Transverse colon (tissue), 4 donors: ENCODE data around the gene APOF. TPM values are rescaled to one million over a fixed set of nuclear protein-coding genes. Genes with fewer than 3 reads are reported as not detected.

Experiments
- DNase-seq: peaks from one replicate; pipeline ENCODE4 v3.0.0-alpha.2; 2019
- H3K27ac ChIP-seq, 4 donors: fragments of 200-600 bp; sonication (generic); 2 replicates each; pipeline ENCODE4 v1.5.1; 2016 to 2018; ENCODE audit warnings: inconsistent platforms in 4 of 4
- H3K27me3 ChIP-seq: fragments of 200-600 bp; sonication (generic); 2 replicates; pipeline ENCODE4 v1.5.1; 2017; ENCODE audit warnings: inconsistent platforms
- H3K36me3 ChIP-seq, 4 donors: fragments of 200-600 bp; sonication (generic); 2 replicates each; pipeline ENCODE4 v1.5.1; 2017 to 2019; ENCODE audit warnings: inconsistent platforms in 4 of 4
- H3K4me1 ChIP-seq, 4 donors: fragments of 200-600 bp; sonication (generic); 2 replicates each; pipeline ENCODE4 v1.5.1; 2017 to 2020; ENCODE audit warnings: inconsistent platforms in 4 of 4
- H3K4me3 ChIP-seq, 4 donors: fragments of 200-600 bp; sonication (generic); 1 replicate in 1 of 4; 2 replicates in 3 of 4; pipeline versions ENCODE4 v1.5.1 to v1.6.1; 2017 to 2019; ENCODE audit warnings: inconsistent platforms in 4 of 4
- H3K9me3 ChIP-seq, 2 donors: fragments of 200-600 bp; sonication (generic); 2 replicates each; pipeline ENCODE4 v1.5.1; 2017 to 2019; ENCODE audit warnings: inconsistent platforms in 2 of 2
- CTCF ChIP-seq, 5 experiments: fragments of 200-600 bp in 3 of 5; fragments of 450-650 bp in 2 of 5; sonication (generic) in 3 of 5; IDR thresholded peaks; 1 replicate in 2 of 5; 2 replicates in 3 of 5; pipeline ENCODE4 v1.5.1; 2016 to 2017; ENCODE audit warnings: antibody characterized with exemption in 5 of 5, inconsistent platforms in 3 of 5, mild to moderate bottlenecking in 2 of 5, moderate library complexity in 1 of 5
- EP300 ChIP-seq: sonication (generic); formaldehyde crosslinking; IDR thresholded peaks from one replicate; pipeline ENCODE4 v1.6.1; 2017; ENCODE audit warnings: antibody characterized with exemption, low read depth
- POLR2A ChIP-seq: fragments of 450-650 bp; IDR thresholded peaks from one replicate; pipeline ENCODE4 v1.6.1; 2016; ENCODE audit warnings: antibody characterized with exemption, mild to moderate bottlenecking, moderate library complexity
- POLR2AphosphoS5 ChIP-seq, 3 donors: sonication (generic); formaldehyde crosslinking; IDR thresholded peaks; one replicate each; pipeline ENCODE4 v1.6.1; 2016; ENCODE audit warnings: antibody characterized with exemption in 3 of 3
- whole genome bisulfite sequencing, 2 donors: methylation state at CpG; one replicate each; pipeline ENCODE4 v1.1.5; 2018; ENCODE audit warnings: low coverage in 1 of 2; 5-methylcytosine and 5-hydroxymethylcytosine counted together
- in situ Hi-C, 4 donors: fragments of 200-750 bp; cut with MboI; loops; one replicate each; pipeline versions ENCODE4 v1.15.0 to v1.15.1; 2017; ENCODE audit warnings: low sequenced_read_pairs in 3 of 4, low pct_ligation_motif_present in 1 of 4, low pct_unique_long_range_greater_than_20kb in 1 of 4
- intact Hi-C: fragments of 100-400 bp; cut with DNase I; formaldehyde crosslinking; loops from one replicate; pipeline ENCODE4 v1.15.1; 2023; ENCODE audit warnings: low total_unique reads
- total RNA-seq, 4 donors: library from RNA; depleted of rRNA; stranded (reverse); fragments of >200 nt; gene quantifications; one replicate each; pipeline ENCODE4 v1.1.0, GENCODE V29; 2016

The APOF gene
- total RNA-seq, 4 donors from 2014 or later, result not detected

- Histone ChIP-seq H3K27me3 (no peaks in the 10 kb centered on the region), H3K4me1 (peaks cover 0 to 11% (median 3%) of the 10 kb centered on the region in 4 donors), H3K9me3 (no peaks in the 10 kb centered on the region), H3K36me3 (no peaks in the 10 kb centered on the region), H3K27ac (peak overlapping the region; percentile 88 to 96 (median 94)), H3K4me3 (peak overlapping the region; percentile 45 to 73 (median 52))
- WGBS, 2 donors, result 21% methylated on average over 8 of the region's 8 CpGs; no CpG with 5 or more reads in 1 of the 2 donors
- TF ChIP-seq CTCF (IDR thresholded peaks at IDR 0.05), result no peak
- DNase-seq, result no peak
- in situ Hi-C loops (loop anchor here in 1 of 4 donors (25.0 kb wide), 1 partner anchor 129 kb away; the partner anchor contains the start of genes MIP and SPRYD4), intact Hi-C loops (no loop called here)
Observed at GRCh38 chr12:56333197-56333678, 29.4 kb downstream of the APOF start.

GRCh38 chr12:56332512-56333196 is 30.0 kb downstream of the APOF start:
- in situ Hi-C loops, result loop anchor here in 1 of 4 donors (25.0 kb wide), 1 partner anchor 130 kb away; the partner anchor contains the start of genes MIP and SPRYD4
- Histone ChIP-seq H3K36me3 (no peaks in the 10 kb centered on the region), H3K27ac (peak overlapping the region; percentile 88 to 96 (median 94)), H3K4me1 (peaks cover 0 to 11% (median 3%) of the 10 kb centered on the region in 4 donors), H3K4me3 (peak overlapping the region in 2 of 4 donors; percentile 45 to 73), H3K9me3 (no peaks in the 10 kb centered on the region), H3K27me3 (no peaks in the 10 kb centered on the region)
- no peak for TF ChIP-seq POLR2AphosphoS5 (IDR thresholded peaks at IDR 0.05)
- TF ChIP-seq CTCF (IDR thresholded peaks at IDR 0.05), result no peak
- TF ChIP-seq POLR2A, result no peak
- TF ChIP-seq EP300, result no peak
- WGBS, 2 donors, result 95% methylated on average over 11 of the region's 11 CpGs; no CpG with 5 or more reads in 1 of the 2 donors
- intact Hi-C loops, result no loop called here
- DNase-seq, result no peak

- Histone ChIP-seq H3K4me1 (peaks cover 0 to 11% (median 3%) of the 10 kb centered on the region in 4 donors), H3K9me3 (no peaks in the 10 kb centered on the region), H3K27me3 (no peaks in the 10 kb centered on the region), H3K4me3 (no peak overlapping the region), H3K27ac (no peak overlapping the region), H3K36me3 (peaks cover 0 to 15% (median 0%) of the 10 kb centered on the region in 4 donors)
- TF ChIP-seq EP300 (no peak), POLR2AphosphoS5 (IDR thresholded peaks at IDR 0.05) (no peak), CTCF (IDR thresholded peaks at IDR 0.05) (no peak), POLR2A (no peak)
- intact Hi-C loops (no loop called here), in situ Hi-C loops (loop anchor here in 1 of 4 donors (25.0 kb wide), 1 partner anchor 131 kb away; the partner anchor contains the start of genes MIP and SPRYD4)
- DNase-seq, result no peak
- WGBS, 2 donors, result 85 to 93% methylated on average over 4 to 7 of the region's 7 CpGs
Observed at GRCh38 chr12:56330936-56331490, 31.6 kb downstream of the APOF start.

GRCh38 chr12:56326533-56326932 is 36.1 kb downstream of the APOF start:
- no peak overlapping the region for H3K4me3 ChIP-seq
- in situ Hi-C loops (loop anchor here in 1 of 4 donors (25.0 kb wide), 1 partner anchor 136 kb away; the partner anchor contains the start of genes MIP and SPRYD4), intact Hi-C loops (no loop called here)
- no peaks in the 10 kb centered on the region for H3K4me1 ChIP-seq
- H3K9me3 ChIP-seq, result no peaks in the 10 kb centered on the region
- H3K27ac ChIP-seq, result no peak overlapping the region
- H3K27me3 ChIP-seq, result no peaks in the 10 kb centered on the region
- WGBS, 2 donors, result 79% methylated on average over 6 of the region's 6 CpGs; no CpG with 5 or more reads in 1 of the 2 donors
- DNase-seq, result no peak
- peaks cover 0 to 51% (median 18%) of the 10 kb centered on the region in 4 donors for H3K36me3 ChIP-seq
- TF ChIP-seq POLR2AphosphoS5 (IDR thresholded peaks at IDR 0.05) (no peak), EP300 (no peak), POLR2A (no peak), CTCF (IDR thresholded peaks at IDR 0.05) (no peak)
